A549 (cell line): Measurements from ENCODE around the gene MS4A18.
"Not testable (repeated sequence)": the region's sequence is repeated elsewhere in the genome, so short reads cannot be mapped to it uniquely, and the experiment has no call there.

ENCODE experiments used
- CBX2 ChIP-seq: fragments of 200-600 bp; sonication (generic); IDR thresholded peaks from 2 replicates; pipeline ENCODE4 v1.6.1; 2016; ENCODE audit warnings: low read depth, mild to moderate bottlenecking, borderline replicate concordance
- EP300 ChIP-seq, 2 experiments: fragments of >200 bp; sonication (Bioruptor Twin); formaldehyde crosslinking; IDR thresholded peaks; 2 replicates in 1 of 2; 3 replicates in 1 of 2; pipeline ENCODE4 v1.6.1; 2016 to 2017
- JUN ChIP-seq, 2 experiments: fragments of >200 bp; sonication (Bioruptor Twin); formaldehyde crosslinking; IDR thresholded peaks; 2 replicates in 1 of 2; 3 replicates in 1 of 2; pipeline ENCODE4 v1.6.1; 2016 to 2017
- POLR2A ChIP-seq: IDR thresholded peaks from 2 replicates; pipeline ENCODE4 v1.6.1; 2012; ENCODE audit warnings: mild to moderate bottlenecking, low read length
- RFX5 ChIP-seq: fragments of 450-650 bp; IDR thresholded peaks from 2 replicates; pipeline ENCODE4 v1.7.1; 2014; ENCODE audit warnings: antibody characterized with exemption, mild to moderate bottlenecking, moderate library complexity
- RNF2 ChIP-seq: fragments of 200-600 bp; sonication (generic); IDR thresholded peaks from 2 replicates; pipeline ENCODE4 v1.6.1; 2016; ENCODE audit warnings: low read depth, mild to moderate bottlenecking, antibody characterized with exemption, moderate library complexity, borderline replicate concordance
- SMC3 ChIP-seq: fragments of >200 bp; sonication (Bioruptor Twin); formaldehyde crosslinking; IDR thresholded peaks from 3 replicates; pipeline ENCODE4 v1.6.1; 2018; ENCODE audit warnings: inconsistent platforms
- TF ChIP-seq, protein P1 (sequence below): fragments of >200 bp; sonication (Bioruptor Twin); formaldehyde crosslinking; IDR thresholded peaks from 3 replicates; pipeline ENCODE4 v1.5.1; 2016
- TF ChIP-seq, protein P2 (sequence below): IDR thresholded peaks from 2 replicates; pipeline ENCODE4 v1.6.1; 2012
- TF ChIP-seq, protein P3 (sequence below): fragments of 200-600 bp; sonication (generic); IDR thresholded peaks from 2 replicates; pipeline ENCODE4 v1.6.1; 2016; ENCODE audit warnings: antibody characterized with exemption, mild to moderate bottlenecking, moderate library complexity
- TF ChIP-seq, protein P4 (sequence below): fragments of 250-450 bp; sonication (Bioruptor Pico); IDR thresholded peaks from 2 replicates; pipeline ENCODE4 v1.5.0; 2021; ENCODE audit warnings: mild to moderate bottlenecking, moderate library complexity, borderline replicate concordance

DNA sequence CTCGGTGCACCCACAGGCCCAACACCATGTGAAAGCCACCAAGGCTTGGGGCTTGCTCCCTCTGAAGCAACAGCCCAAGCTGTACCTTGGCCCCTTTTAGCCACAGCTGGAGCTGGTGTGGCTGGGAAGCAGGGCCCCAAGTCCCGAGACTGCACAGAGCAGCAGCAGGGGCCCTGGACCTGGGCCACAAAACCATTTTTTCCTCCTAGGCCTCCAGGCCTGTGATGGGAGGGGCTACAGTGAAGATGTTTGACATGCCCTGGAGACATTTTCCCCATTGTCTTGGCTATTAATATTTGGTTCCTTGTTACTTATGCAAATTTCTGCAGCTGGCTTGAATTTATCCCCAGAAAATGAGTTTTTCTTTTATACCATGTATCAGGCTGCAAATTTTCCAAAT is 46.3 kb upstream of the MS4A18 start:
- TF ChIP-seq, protein P1, sequence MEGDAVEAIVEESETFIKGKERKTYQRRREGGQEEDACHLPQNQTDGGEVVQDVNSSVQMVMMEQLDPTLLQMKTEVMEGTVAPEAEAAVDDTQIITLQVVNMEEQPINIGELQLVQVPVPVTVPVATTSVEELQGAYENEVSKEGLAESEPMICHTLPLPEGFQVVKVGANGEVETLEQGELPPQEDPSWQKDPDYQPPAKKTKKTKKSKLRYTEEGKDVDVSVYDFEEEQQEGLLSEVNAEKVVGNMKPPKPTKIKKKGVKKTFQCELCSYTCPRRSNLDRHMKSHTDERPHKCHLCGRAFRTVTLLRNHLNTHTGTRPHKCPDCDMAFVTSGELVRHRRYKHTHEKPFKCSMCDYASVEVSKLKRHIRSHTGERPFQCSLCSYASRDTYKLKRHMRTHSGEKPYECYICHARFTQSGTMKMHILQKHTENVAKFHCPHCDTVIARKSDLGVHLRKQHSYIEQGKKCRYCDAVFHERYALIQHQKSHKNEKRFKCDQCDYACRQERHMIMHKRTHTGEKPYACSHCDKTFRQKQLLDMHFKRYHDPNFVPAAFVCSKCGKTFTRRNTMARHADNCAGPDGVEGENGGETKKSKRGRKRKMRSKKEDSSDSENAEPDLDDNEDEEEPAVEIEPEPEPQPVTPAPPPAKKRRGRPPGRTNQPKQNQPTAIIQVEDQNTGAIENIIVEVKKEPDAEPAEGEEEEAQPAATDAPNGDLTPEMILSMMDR: not testable (repeated sequence)
- TF ChIP-seq POLR2A; SMC3; RFX5; JUN (IDR thresholded peaks at IDR 0.05); EP300 (IDR thresholded peaks at IDR 0.05); CBX2; RNF2: not testable (repeated sequence)
- TF ChIP-seq, protein P2, sequence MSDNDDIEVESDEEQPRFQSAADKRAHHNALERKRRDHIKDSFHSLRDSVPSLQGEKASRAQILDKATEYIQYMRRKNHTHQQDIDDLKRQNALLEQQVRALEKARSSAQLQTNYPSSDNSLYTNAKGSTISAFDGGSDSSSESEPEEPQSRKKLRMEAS: not testable (repeated sequence)
- TF ChIP-seq, protein P3, sequence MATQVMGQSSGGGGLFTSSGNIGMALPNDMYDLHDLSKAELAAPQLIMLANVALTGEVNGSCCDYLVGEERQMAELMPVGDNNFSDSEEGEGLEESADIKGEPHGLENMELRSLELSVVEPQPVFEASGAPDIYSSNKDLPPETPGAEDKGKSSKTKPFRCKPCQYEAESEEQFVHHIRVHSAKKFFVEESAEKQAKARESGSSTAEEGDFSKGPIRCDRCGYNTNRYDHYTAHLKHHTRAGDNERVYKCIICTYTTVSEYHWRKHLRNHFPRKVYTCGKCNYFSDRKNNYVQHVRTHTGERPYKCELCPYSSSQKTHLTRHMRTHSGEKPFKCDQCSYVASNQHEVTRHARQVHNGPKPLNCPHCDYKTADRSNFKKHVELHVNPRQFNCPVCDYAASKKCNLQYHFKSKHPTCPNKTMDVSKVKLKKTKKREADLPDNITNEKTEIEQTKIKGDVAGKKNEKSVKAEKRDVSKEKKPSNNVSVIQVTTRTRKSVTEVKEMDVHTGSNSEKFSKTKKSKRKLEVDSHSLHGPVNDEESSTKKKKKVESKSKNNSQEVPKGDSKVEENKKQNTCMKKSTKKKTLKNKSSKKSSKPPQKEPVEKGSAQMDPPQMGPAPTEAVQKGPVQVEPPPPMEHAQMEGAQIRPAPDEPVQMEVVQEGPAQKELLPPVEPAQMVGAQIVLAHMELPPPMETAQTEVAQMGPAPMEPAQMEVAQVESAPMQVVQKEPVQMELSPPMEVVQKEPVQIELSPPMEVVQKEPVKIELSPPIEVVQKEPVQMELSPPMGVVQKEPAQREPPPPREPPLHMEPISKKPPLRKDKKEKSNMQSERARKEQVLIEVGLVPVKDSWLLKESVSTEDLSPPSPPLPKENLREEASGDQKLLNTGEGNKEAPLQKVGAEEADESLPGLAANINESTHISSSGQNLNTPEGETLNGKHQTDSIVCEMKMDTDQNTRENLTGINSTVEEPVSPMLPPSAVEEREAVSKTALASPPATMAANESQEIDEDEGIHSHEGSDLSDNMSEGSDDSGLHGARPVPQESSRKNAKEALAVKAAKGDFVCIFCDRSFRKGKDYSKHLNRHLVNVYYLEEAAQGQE: not testable (repeated sequence)
- TF ChIP-seq, protein P4, sequence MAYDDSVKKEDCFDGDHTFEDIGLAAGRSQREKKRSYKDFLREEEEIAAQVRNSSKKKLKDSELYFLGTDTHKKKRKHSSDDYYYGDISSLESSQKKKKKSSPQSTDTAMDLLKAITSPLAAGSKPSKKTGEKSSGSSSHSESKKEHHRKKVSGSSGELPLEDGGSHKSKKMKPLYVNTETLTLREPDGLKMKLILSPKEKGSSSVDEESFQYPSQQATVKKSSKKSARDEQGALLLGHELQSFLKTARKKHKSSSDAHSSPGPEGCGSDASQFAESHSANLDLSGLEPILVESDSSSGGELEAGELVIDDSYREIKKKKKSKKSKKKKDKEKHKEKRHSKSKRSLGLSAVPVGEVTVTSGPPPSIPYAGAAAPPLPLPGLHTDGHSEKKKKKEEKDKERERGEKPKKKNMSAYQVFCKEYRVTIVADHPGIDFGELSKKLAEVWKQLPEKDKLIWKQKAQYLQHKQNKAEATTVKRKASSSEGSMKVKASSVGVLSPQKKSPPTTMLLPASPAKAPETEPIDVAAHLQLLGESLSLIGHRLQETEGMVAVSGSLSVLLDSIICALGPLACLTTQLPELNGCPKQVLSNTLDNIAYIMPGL (CRISPR knock-in tag): not testable (repeated sequence)
